GM21737 (cell line): ENCODE data around the gene SON.
A peak's percentile ranks its signal among the peaks of the same experiment; 100 is the strongest.
"Not testable (repeated sequence)": the region's sequence is repeated elsewhere in the genome, so short reads cannot be mapped to it uniquely, and the experiment has no call there.

Experiments
- ATAC-seq: cut with Tn5 transposase; IDR thresholded peaks from one replicate; pipeline ENCODE4 v1.9.1; 2021; ENCODE audit warnings: mild to moderate bottlenecking, moderate library complexity; ENCODE audit not compliant: unreplicated experiment

The SON gene, protein sequence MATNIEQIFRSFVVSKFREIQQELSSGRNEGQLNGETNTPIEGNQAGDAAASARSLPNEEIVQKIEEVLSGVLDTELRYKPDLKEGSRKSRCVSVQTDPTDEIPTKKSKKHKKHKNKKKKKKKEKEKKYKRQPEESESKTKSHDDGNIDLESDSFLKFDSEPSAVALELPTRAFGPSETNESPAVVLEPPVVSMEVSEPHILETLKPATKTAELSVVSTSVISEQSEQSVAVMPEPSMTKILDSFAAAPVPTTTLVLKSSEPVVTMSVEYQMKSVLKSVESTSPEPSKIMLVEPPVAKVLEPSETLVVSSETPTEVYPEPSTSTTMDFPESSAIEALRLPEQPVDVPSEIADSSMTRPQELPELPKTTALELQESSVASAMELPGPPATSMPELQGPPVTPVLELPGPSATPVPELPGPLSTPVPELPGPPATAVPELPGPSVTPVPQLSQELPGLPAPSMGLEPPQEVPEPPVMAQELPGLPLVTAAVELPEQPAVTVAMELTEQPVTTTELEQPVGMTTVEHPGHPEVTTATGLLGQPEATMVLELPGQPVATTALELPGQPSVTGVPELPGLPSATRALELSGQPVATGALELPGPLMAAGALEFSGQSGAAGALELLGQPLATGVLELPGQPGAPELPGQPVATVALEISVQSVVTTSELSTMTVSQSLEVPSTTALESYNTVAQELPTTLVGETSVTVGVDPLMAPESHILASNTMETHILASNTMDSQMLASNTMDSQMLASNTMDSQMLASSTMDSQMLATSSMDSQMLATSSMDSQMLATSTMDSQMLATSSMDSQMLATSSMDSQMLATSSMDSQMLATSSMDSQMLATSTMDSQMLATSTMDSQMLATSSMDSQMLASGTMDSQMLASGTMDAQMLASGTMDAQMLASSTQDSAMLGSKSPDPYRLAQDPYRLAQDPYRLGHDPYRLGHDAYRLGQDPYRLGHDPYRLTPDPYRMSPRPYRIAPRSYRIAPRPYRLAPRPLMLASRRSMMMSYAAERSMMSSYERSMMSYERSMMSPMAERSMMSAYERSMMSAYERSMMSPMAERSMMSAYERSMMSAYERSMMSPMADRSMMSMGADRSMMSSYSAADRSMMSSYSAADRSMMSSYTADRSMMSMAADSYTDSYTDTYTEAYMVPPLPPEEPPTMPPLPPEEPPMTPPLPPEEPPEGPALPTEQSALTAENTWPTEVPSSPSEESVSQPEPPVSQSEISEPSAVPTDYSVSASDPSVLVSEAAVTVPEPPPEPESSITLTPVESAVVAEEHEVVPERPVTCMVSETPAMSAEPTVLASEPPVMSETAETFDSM (N-terminal part only)

DNA sequence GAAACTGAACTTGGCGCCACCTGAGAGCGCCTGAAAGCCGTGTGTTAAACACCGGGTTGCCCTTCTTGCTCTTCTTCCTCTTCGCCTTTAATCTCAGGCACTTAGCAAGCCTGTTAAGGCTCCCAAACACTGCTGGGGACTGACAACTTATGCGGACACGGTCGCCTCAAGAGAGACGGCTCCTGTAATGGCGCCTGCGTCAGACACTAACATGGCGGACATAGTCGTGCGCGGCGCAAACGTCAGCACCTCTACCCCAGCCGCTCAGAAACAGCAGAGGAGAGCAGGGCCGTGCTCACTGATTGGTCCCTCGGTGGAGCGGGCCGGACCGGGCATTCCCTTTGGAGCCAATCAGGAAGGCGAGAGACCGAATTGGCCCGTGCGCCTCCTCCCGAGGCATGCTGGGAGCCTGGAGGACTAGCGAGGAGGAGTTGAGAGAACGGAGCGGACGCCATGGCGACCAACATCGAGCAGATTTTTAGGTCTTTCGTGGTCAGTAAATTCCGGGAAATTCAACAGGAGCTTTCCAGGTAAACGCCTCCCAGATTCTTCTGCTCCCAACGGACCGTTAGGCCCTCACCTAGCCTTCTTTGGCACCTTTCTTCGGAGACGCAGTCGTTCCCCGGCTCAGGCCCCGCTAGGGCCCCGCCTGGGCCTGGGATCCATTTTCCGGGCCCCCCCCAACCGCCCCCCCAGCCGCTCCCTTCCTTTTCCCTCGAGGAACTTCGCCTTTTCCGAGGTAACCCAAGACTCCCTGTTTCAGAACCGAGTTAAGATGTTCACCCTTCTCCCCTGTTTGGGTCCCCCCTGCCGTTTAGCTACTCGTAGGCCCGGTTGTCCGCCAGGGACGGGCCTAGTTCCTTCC is at the start of gene SON:
Gene SON (plus strand): TSS at position 399 of the 865 bp plus-strand sequence. CDS start 55 bp downstream, at position 454.
- ATAC-seq: peak; percentile 86

- ATAC-seq: no peak
These were observed 49.1 kb upstream of the SON start for GRCh38 chr21:33493756-33494155.

GRCh38 chr21:33495743-33496142 is 47.1 kb upstream of the SON start:
- no peak for ATAC-seq

- ATAC-seq: no peak
These were observed 46.5 kb upstream of the SON start for GRCh38 chr21:33496345-33496744.

DNA sequence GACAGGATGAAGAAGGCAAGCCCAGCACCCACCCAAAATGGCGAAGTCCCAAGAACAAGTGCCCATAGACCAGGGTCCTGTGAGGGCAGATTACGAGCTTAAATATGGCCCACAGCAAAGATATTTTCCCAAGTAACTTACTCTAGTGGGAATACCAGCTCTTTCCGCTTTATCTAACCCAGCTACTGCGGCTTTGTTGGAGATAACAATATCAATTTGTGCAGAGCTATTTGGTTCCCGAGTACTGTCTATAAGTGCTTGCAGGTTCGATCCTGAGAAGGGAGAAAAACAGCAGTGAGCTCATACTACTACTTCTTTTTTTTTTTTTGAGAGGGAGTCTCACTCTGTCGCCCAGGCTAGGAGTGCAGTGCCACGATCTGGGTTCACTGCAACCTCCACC is 37.0 kb upstream of the SON start:
- ATAC-seq: no peak

DNA sequence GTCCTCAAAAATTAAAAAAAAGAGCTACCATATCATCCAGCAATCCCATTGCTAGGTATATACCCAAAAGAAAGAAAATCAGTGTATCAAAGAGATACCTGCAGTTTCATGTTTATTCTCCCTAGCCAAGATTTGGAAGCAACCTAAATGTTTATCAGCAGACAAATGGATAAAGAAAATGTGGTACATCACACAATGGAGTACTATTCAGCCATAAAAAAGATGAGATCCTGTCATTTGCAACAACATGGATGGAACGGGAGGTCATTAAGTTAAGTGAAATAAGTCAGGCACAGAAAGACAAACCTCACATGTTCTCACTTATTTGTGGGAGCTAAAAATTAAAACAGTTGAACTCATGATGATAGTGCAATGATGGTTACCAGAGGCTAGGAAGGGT is 35.8 kb upstream of the SON start:
- ATAC-seq: not testable (repeated sequence)

DNA sequence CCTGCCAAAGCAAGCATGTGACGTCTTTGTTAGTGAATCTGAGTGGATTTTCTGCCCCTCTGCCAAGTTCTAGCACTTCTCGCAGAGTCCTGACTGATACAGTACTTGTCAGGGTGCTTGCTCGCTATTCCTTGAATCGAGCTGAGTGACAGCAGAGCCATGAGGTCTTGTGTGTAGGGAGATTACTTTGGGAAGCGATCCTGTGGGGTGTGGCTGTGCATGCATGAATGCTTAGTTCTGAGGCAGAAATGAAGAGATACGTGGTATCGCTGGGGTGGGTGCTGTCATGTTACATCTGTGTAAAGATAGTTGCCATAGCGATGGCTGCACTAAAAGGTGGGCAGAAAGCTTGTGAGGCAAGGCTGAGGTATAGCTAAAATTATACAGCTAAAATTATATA is 32.0 kb upstream of the SON start:
- ATAC-seq: no peak

DNA sequence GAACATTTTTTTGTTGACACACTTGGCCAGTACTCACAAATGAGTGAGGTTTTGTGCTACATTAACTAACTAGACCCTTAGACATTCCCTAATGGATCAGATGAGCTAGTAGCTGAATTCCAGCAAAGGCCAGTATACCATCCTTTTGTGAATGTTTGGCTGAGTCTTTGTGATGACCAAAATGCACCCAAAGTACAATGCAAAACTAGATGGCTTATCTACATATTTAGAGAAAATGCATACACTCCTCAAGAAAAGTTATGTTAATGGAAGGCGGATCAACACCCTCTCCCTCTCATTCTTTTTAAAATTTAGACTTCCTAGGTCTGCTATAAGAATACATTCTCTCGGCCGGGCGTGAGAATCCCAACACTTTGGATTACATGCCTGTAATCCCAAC is 31.2 kb upstream of the SON start:
- ATAC-seq: no peak

DNA sequence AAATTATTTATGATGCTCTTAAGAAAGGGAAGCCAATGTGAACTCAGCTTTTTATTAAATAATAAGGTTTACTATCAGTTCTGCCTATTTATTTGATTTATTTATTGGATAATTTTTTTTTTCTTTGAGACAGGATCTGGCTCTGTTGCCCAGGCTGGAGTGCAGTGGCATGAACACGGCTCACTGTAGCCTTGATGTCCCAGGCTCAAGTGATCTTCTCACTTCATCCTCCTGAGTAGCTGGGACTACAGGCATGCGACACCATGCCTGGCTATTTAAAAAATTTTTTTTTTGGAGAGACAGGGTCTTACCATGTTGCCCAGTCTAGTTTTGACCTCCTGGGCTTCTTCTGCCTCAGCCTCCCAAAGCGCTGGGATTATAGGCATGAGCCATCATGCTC is 30.4 kb upstream of the SON start:
- no peak for ATAC-seq

- ATAC-seq: no peak
These were observed 28.6 kb upstream of the SON start for GRCh38 chr21:33514229-33514628.

DNA sequence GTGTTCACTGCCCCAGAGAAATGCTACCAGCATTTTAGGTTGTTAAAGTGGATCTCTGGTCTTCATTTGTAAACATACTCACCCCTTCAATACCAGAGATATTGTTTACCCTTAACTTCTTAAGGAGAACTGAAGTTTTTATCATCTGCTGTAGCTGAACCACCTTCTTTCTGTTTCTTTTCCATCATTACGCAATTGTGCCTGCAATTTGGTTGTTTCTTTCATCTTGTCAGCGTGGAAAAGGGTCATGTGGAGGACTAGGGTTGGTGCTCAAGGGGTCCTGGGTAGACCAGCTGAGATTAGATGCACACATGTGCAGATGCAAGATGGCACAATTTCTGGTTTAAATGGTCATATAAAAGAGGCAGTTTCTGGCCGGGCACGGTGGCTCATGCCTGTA is 23.9 kb upstream of the SON start:
- ATAC-seq: no peak

GRCh38 chr21:33522297-33522952 is 20.4 kb upstream of the SON start:
- no peak for ATAC-seq

DNA sequence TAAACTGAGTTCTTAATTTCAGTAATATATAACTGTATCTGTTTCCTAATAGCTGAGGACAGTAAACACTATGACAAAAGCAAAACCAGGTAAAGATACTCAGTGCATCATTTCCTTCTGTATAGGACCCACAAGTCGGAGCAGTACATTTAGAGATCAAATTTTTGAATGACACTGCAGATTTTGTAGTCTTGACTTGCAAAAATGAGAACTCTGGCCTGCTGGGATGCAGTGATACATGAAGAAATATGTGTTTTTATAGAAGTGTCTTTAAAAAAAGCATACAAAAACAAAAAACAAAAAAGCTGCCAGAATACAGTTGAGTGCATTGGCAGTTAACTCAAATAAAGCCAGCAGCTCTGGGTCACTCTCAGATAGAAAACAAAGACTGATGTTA is 19.9 kb upstream of the SON start:
- ATAC-seq: no peak

- ATAC-seq: no peak
These were observed 11.8 kb upstream of the SON start for GRCh38 chr21:33531007-33531406.

GRCh38 chr21:33537212-33537611 is 5.6 kb upstream of the SON start:
- no peak for ATAC-seq

DNA sequence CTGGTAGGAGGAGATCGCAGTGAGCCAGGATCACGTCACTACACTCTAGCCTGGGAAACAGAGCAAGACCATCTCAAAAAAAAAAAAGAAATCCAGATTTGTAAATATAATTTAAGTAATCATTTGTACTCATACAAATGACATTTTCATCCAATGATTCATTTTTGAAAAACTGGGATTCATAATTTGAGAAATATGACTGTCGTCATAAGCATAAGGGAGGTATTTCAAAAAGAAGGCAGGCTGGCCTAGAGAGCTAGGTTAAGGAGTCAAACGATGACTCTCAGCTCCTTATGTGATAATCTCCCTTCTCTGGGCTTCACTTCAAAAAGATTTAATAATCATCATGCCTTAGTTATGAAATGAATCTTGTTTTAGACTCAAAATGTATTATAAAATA is 3.2 kb upstream of the SON start:
- ATAC-seq: no peak

DNA sequence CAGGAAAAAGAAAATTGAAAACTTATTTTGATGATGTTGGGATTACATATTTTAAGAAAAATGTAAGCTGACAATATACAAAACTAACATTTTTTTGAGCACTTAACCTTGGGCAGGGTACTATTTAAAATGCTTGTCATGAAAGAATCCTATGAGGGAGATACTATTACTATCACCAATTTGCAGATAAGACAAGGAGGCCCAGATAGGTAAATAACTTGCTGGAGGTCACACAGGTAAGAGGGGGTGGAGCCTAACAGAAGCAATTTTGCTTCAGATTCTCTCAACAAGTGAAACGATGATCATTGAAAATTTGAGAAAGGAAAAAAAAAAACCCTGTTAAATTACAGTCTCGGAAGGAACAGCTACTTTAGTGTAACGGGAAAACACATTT is 2.1 kb upstream of the SON start:
- ATAC-seq: no peak

- ATAC-seq: no peak
These were observed 1.6 kb upstream of the SON start for GRCh38 chr21:33541105-33541711.
